Measurements from ENCODE around the gene FDCSP. TPM values are rescaled to one million over a fixed set of nuclear protein-coding genes. Genes with fewer than 3 reads are reported as not detected.

Gene FDCSP
- 10 to 100 TPM in 1 of 4 donors, not detected in 3; 19.1 TPM for total RNA-seq

- H3K27ac ChIP-seq = no peak within 1 kb of the TSS
- no peak for ATAC-seq
- TF ChIP-seq POLR2AphosphoS5 (IDR thresholded peaks at IDR 0.05) (no peak), CTCF (IDR thresholded peaks at IDR 0.05) (no peak), POLR2A (IDR thresholded peaks at IDR 0.05) (no peak), EP300 (IDR thresholded peaks at IDR 0.05) (no peak)
- 43 to 58% methylated on average over 2 of the region's 2 CpGs for WGBS, 2 donors (ENCODE audit: low coverage in 1 of 2)
- H3K4me3 ChIP-seq = no peak within 1 kb of the TSS
- H3K27me3 ChIP-seq = no peaks in the 10 kb centered on the region
- no peaks in the 10 kb centered on the region for H3K4me1 ChIP-seq
- H3K36me3 ChIP-seq = no peaks in the 10 kb centered on the region
- no peaks in the 10 kb centered on the region for H3K9me3 ChIP-seq
These were observed at the start of gene FDCSP for GRCh38 chr4:70225824-70226223. TSS of gene FDCSP (plus strand) at chr4:70226124. CDS start at chr4:70231195, 5,071 bp downstream.

- Histone ChIP-seq H3K4me3 (no peak overlapping the region), H3K4me1 (no peaks in the 10 kb centered on the region), H3K36me3 (no peaks in the 10 kb centered on the region), H3K27ac (no peak overlapping the region), H3K27me3 (no peaks in the 10 kb centered on the region), H3K9me3 (no peaks in the 10 kb centered on the region)
- TF ChIP-seq EP300 (IDR thresholded peaks at IDR 0.05) (no peak), POLR2AphosphoS5 (IDR thresholded peaks at IDR 0.05) (no peak)
- WGBS, 2 donors (ENCODE audit: low coverage in 1 of 2) = 29 to 43% methylated on average over 5 of the region's 5 CpGs
- no peak for ATAC-seq
These were observed 48.8 kb upstream of the FDCSP start for GRCh38 chr4:70177090-70177489.

- Histone ChIP-seq H3K4me1 (no peaks in the 10 kb centered on the region), H3K27me3 (no peaks in the 10 kb centered on the region), H3K4me3 (no peak overlapping the region), H3K9me3 (no peaks in the 10 kb centered on the region), H3K27ac (no peak overlapping the region), H3K36me3 (no peaks in the 10 kb centered on the region)
- 67 to 82% methylated on average over 5 of the region's 5 CpGs for WGBS, 2 donors (ENCODE audit: low coverage in 1 of 2)
- ATAC-seq = no peak
- no peak for TF ChIP-seq EP300 (IDR thresholded peaks at IDR 0.05)
- no peak for TF ChIP-seq POLR2AphosphoS5 (IDR thresholded peaks at IDR 0.05)
These were observed 47.8 kb upstream of the FDCSP start for GRCh38 chr4:70178075-70178660.

- H3K27me3 ChIP-seq = no peaks in the 10 kb centered on the region
- H3K9me3 ChIP-seq = no peaks in the 10 kb centered on the region
- H3K4me1 ChIP-seq = no peaks in the 10 kb centered on the region
- H3K36me3 ChIP-seq = no peaks in the 10 kb centered on the region
- TF ChIP-seq POLR2A (IDR thresholded peaks at IDR 0.05) = no peak
- no peak for TF ChIP-seq EP300 (IDR thresholded peaks at IDR 0.05)
- TF ChIP-seq POLR2AphosphoS5 (IDR thresholded peaks at IDR 0.05) = no peak
- TF ChIP-seq CTCF (IDR thresholded peaks at IDR 0.05) = no peak
- ATAC-seq = no peak
- 50 to 65% methylated on average over 2 of the region's 2 CpGs for WGBS, 2 donors (ENCODE audit: low coverage in 1 of 2)
- H3K27ac ChIP-seq = no peak overlapping the region
- H3K4me3 ChIP-seq = no peak overlapping the region
These were observed 46.1 kb upstream of the FDCSP start for GRCh38 chr4:70179811-70180210.

GRCh38 chr4:70181864-70182263 lies 44.1 kb upstream of the FDCSP start:
- 43 to 52% methylated on average over 1 of the region's 1 CpG for WGBS, 2 donors (ENCODE audit: low coverage in 1 of 2)
- Histone ChIP-seq H3K4me3 (no peak overlapping the region), H3K27me3 (no peaks in the 10 kb centered on the region), H3K27ac (no peak overlapping the region), H3K36me3 (no peaks in the 10 kb centered on the region), H3K4me1 (no peaks in the 10 kb centered on the region), H3K9me3 (no peaks in the 10 kb centered on the region)
- TF ChIP-seq POLR2AphosphoS5 (IDR thresholded peaks at IDR 0.05) = no peak
- no peak for TF ChIP-seq EP300 (IDR thresholded peaks at IDR 0.05)
- TF ChIP-seq POLR2A (IDR thresholded peaks at IDR 0.05) = no peak
- no peak for TF ChIP-seq CTCF (IDR thresholded peaks at IDR 0.05)
- ATAC-seq = no peak

- Histone ChIP-seq H3K4me3 (no peak overlapping the region), H3K36me3 (no peaks in the 10 kb centered on the region), H3K27ac (no peak overlapping the region), H3K9me3 (no peaks in the 10 kb centered on the region), H3K27me3 (no peaks in the 10 kb centered on the region), H3K4me1 (no peaks in the 10 kb centered on the region)
- TF ChIP-seq CTCF (IDR thresholded peaks at IDR 0.05) = no peak
- no peak for TF ChIP-seq POLR2AphosphoS5 (IDR thresholded peaks at IDR 0.05)
- TF ChIP-seq EP300 (IDR thresholded peaks at IDR 0.05) = no peak
- TF ChIP-seq POLR2A (IDR thresholded peaks at IDR 0.05) = no peak
- WGBS, 2 donors (ENCODE audit: low coverage in 1 of 2) = 18 to 30% methylated on average over 2 of the region's 2 CpGs
- no peak for ATAC-seq
These were observed 43.3 kb upstream of the FDCSP start for GRCh38 chr4:70182517-70183167.
